ENCODE measurements around the gene ADSS1.

- TF ChIP-seq EZH2 (IDR thresholded peaks at IDR 0.05) = no peak
- TF ChIP-seq POLR2AphosphoS5 (IDR thresholded peaks at IDR 0.05; ENCODE audit: borderline replicate concordance, low read depth, low read length) = no peak
- no peak for TF ChIP-seq FOXP2 (optimal IDR thresholded peaks at IDR 0.05; ENCODE audit: control extremely low read depth, extremely low read length, insufficient read depth)
Observed at GRCh38 chr14:104723651-104724406, at the start of gene ADSS1.

Data from SK-N-MC (cell line).